SK-N-SH treated with all-trans-retinoic acid at 6 μM for 48 hours (cell line): ENCODE measurements around the gene DLG2.

ENCODE experiments used
- ATAC-seq: fragments of 200-7000 bp; cut with Tn5 transposase; 3 replicates; pipeline ENCODE4 v1.9.1; 2020; ENCODE audit warnings: mild to moderate bottlenecking, moderate library complexity
- ARNTL ChIP-seq: fragments of 450-650 bp; formaldehyde crosslinking; IDR thresholded peaks from 2 replicates; pipeline ENCODE4 v1.5.0; 2020; ENCODE audit warnings: low read depth, mild to moderate bottlenecking, moderate library complexity, borderline replicate concordance
- BACH2 ChIP-seq: fragments of 250-450 bp; sonication (Bioruptor Pico); IDR thresholded peaks from 2 replicates; pipeline ENCODE4 v1.9.0; 2021; ENCODE audit warnings: mild to moderate bottlenecking, borderline replicate concordance
- CREB5 ChIP-seq: fragments of 250-450 bp; sonication (Bioruptor Pico); IDR thresholded peaks from 2 replicates; pipeline ENCODE4 v1.5.1; 2020; ENCODE audit warnings: low read depth, mild to moderate bottlenecking, moderate library complexity
- CSDC2 ChIP-seq: fragments of 250-450 bp; sonication (Bioruptor Pico); IDR thresholded peaks from 2 replicates; pipeline ENCODE4 v1.5.0; 2020; ENCODE audit warnings: mild to moderate bottlenecking, moderate library complexity
- CSRNP3 ChIP-seq: fragments of 250-450 bp; sonication (Bioruptor Pico); IDR thresholded peaks from 2 replicates; pipeline ENCODE4 v1.5.1; 2021; ENCODE audit warnings: mild to moderate bottlenecking, moderate library complexity
- GLIS3 ChIP-seq: fragments of 250-450 bp; sonication (Bioruptor Pico); IDR thresholded peaks from 2 replicates; pipeline ENCODE4 v1.5.0; 2020; ENCODE audit warnings: mild to moderate bottlenecking, moderate library complexity
- ISL1 ChIP-seq: fragments of 250-450 bp; sonication (Bioruptor Pico); IDR thresholded peaks from 2 replicates; pipeline ENCODE4 v2.1.2; 2022; ENCODE audit warnings: mild to moderate bottlenecking, moderate library complexity
- OSR1 ChIP-seq: fragments of 250-450 bp; sonication (Bioruptor Pico); IDR thresholded peaks from 2 replicates; pipeline ENCODE4 v1.8.0; 2022; ENCODE audit warnings: moderate library complexity, mild to moderate bottlenecking, inconsistent platforms
- PATZ1 ChIP-seq: fragments of 250-450 bp; sonication (Bioruptor Pico); IDR thresholded peaks from 2 replicates; pipeline ENCODE4 v1.8.0; 2020; ENCODE audit warnings: mild to moderate bottlenecking, moderate library complexity, borderline replicate concordance
- PPARA ChIP-seq: fragments of 250-450 bp; sonication (Bioruptor Pico); IDR thresholded peaks from 2 replicates; pipeline ENCODE4 v1.5.0; 2020; ENCODE audit warnings: mild to moderate bottlenecking, borderline replicate concordance
- RARB ChIP-seq: fragments of 250-450 bp; sonication (Bioruptor Pico); IDR thresholded peaks from 2 replicates; pipeline ENCODE4 v1.8.0; 2021; ENCODE audit warnings: mild to moderate bottlenecking, moderate library complexity
- SNAI2 ChIP-seq: fragments of 250-450 bp; sonication (Bioruptor Pico); IDR thresholded peaks from 2 replicates; pipeline ENCODE4 v1.5.0; 2020; ENCODE audit warnings: mild to moderate bottlenecking, moderate library complexity
- TCF4 ChIP-seq: fragments of 250-450 bp; sonication (Bioruptor Pico); IDR thresholded peaks from 2 replicates; pipeline ENCODE4 v1.8.0; 2021; ENCODE audit warnings: mild to moderate bottlenecking, moderate library complexity, borderline replicate concordance
- TOX ChIP-seq: fragments of 250-450 bp; sonication (Bioruptor Pico); IDR thresholded peaks from 2 replicates; pipeline ENCODE4 v1.8.0; 2021; ENCODE audit warnings: mild to moderate bottlenecking, moderate library complexity, borderline replicate concordance
- ZC3H10 ChIP-seq: fragments of 250-450 bp; sonication (Bioruptor Pico); IDR thresholded peaks from 2 replicates; pipeline ENCODE4 v1.5.1; 2021; ENCODE audit warnings: mild to moderate bottlenecking, moderate library complexity
- ZFP30 ChIP-seq: fragments of 450-650 bp; formaldehyde crosslinking; IDR thresholded peaks from 2 replicates; pipeline ENCODE4 v1.5.0; 2022; ENCODE audit warnings: mild to moderate bottlenecking, moderate library complexity
- ZNF565 ChIP-seq: fragments of 450-650 bp; formaldehyde crosslinking; conservative IDR thresholded peaks from 2 replicates; pipeline ENCODE4 v1.5.0; 2020; ENCODE audit warnings: low read depth, mild to moderate bottlenecking, moderate library complexity
- ZNF8 ChIP-seq: fragments of 450-650 bp; formaldehyde crosslinking; IDR thresholded peaks from 2 replicates; pipeline ENCODE4 v1.5.0; 2020; ENCODE audit warnings: mild to moderate bottlenecking, moderate library complexity

DLG2 gene

GRCh38 chr11:84536456-84536855 lies 1090.7 kb downstream of the DLG2 start:
- no peak for ATAC-seq
- TF ChIP-seq OSR1 (CRISPR knock-in tag) (no peak), ISL1 (CRISPR knock-in tag) (no peak), CSRNP3 (CRISPR knock-in tag) (no peak), TCF4 (CRISPR knock-in tag) (no peak), ZFP30 (CRISPR knock-in tag) (no peak), ZNF565 (CRISPR knock-in tag) (no peak), SNAI2 (CRISPR knock-in tag) (no peak), PPARA (no peak), TOX (CRISPR knock-in tag) (no peak), GLIS3 (CRISPR knock-in tag) (no peak), PATZ1 (CRISPR knock-in tag) (no peak), CSDC2 (CRISPR knock-in tag) (no peak), BACH2 (no peak), ZC3H10 (CRISPR knock-in tag) (no peak), ZNF8 (CRISPR knock-in tag) (no peak)

GRCh38 chr11:84532364-84532763 lies 1094.8 kb downstream of the DLG2 start:
- TF ChIP-seq CREB5 (no peak), RARB (CRISPR knock-in tag) (no peak), ZFP30 (CRISPR knock-in tag) (no peak), CSRNP3 (CRISPR knock-in tag) (no peak), SNAI2 (CRISPR knock-in tag) (no peak), PPARA (no peak), TCF4 (CRISPR knock-in tag) (no peak)
- ATAC-seq: no peak

GRCh38 chr11:84526250-84526649 lies 1100.9 kb downstream of the DLG2 start:
- ATAC-seq: peak; percentile 42; the same call in 1 of the 3 replicates
- TF ChIP-seq GLIS3 (CRISPR knock-in tag) (no peak), ARNTL (CRISPR knock-in tag) (no peak), ISL1 (CRISPR knock-in tag) (no peak), CSDC2 (CRISPR knock-in tag) (no peak), PPARA (no peak), CREB5 (no peak), ZC3H10 (CRISPR knock-in tag) (no peak), BACH2 (no peak), OSR1 (CRISPR knock-in tag) (no peak), TOX (CRISPR knock-in tag) (no peak), PATZ1 (CRISPR knock-in tag) (no peak), ZNF8 (CRISPR knock-in tag) (no peak)
